ENCODE measurements around the gene MARK1. TPM values are rescaled to one million over a fixed set of nuclear protein-coding genes. Genes with fewer than 3 reads are reported as not detected.

The MARK1 gene
- total and polyA plus RNA-seq, 2 of the 4 experiments (the other 2 are of a cell fraction) = not detected

DNA sequence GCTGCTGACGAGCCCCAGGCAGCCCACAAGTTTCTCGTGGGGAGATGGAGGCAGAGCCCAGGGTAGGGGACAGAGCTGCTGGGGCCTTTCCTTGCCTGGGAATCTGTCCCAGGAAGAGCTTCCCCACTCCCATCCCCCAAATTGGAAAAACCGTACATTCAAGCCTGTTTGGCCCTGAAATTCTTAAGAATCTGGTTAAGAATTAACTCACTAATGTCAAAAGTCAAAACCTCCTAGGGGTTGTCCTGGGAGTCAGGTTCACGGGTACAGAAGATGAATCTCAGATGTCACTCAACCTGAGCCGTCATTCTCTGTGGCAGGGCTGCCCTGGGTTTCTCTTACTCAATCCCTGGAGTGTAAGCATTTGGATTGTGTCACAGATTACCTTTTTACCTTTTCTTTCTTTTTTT, 170.7 kb downstream of the MARK1 start:
- H3K4me2 ChIP-seq (ENCODE audit: low read depth, low read length) = no peak overlapping the region
- no peak overlapping the region for H2AFZ ChIP-seq (replicated peaks; ENCODE audit: low read length, poor library complexity)
- H2BK120ac ChIP-seq (ENCODE audit: low read depth, low read length) = no peak overlapping the region
- dilution Hi-C loops (cut with HindIII; ENCODE audit: low sequenced_read_pairs, unreplicated experiment) (no loop called here), intact Hi-C loops (cut with micrococcal nuclease) (no loop called here), in situ Hi-C loops (cut with MboI; ENCODE audit: low sequenced_read_pairs) (no loop called here)
- TF ChIP-seq BHLHE40 (IDR thresholded peaks at IDR 0.05; ENCODE audit: low read depth, low read length) (no peak), MAZ (IDR thresholded peaks at IDR 0.05; ENCODE audit: borderline replicate concordance, low read depth, low read length) (no peak), FOS (IDR thresholded peaks at IDR 0.05; ENCODE audit: low read depth, low read length) (no peak), SMC3 (IDR thresholded peaks at IDR 0.05; ENCODE audit: low read depth, low read length) (no peak), MAFK (IDR thresholded peaks at IDR 0.05; ENCODE audit: low read depth, low read length) (no peak), CEBPB (IDR thresholded peaks at IDR 0.05; ENCODE audit: low read depth, low read length) (no peak), RAD21 (IDR thresholded peaks at IDR 0.05; ENCODE audit: low read length) (no peak), RFX5 (IDR thresholded peaks at IDR 0.05; ENCODE audit: low read depth, low read length) (no peak), NFE2L2 (IDR thresholded peaks at IDR 0.05; ENCODE audit: low read depth, low read length) (no peak), POLR2A (IDR thresholded peaks at IDR 0.05; ENCODE audit: low read depth, low read length) (no peak), CHD1 (IDR thresholded peaks at IDR 0.05; ENCODE audit: low read depth, low read length) (no peak), MXI1 (IDR thresholded peaks at IDR 0.05; ENCODE audit: borderline replicate concordance, low read depth, low read length) (no peak), RCOR1 (IDR thresholded peaks at IDR 0.05; ENCODE audit: insufficient replicate concordance, low read length) (no peak)
- TF ChIP-seq, protein P1, sequence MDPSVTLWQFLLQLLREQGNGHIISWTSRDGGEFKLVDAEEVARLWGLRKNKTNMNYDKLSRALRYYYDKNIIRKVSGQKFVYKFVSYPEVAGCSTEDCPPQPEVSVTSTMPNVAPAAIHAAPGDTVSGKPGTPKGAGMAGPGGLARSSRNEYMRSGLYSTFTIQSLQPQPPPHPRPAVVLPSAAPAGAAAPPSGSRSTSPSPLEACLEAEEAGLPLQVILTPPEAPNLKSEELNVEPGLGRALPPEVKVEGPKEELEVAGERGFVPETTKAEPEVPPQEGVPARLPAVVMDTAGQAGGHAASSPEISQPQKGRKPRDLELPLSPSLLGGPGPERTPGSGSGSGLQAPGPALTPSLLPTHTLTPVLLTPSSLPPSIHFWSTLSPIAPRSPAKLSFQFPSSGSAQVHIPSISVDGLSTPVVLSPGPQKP (IDR thresholded peaks at IDR 0.05; ENCODE audit: borderline replicate concordance, low read depth, low read length) = no peak
- TF ChIP-seq, protein P2, sequence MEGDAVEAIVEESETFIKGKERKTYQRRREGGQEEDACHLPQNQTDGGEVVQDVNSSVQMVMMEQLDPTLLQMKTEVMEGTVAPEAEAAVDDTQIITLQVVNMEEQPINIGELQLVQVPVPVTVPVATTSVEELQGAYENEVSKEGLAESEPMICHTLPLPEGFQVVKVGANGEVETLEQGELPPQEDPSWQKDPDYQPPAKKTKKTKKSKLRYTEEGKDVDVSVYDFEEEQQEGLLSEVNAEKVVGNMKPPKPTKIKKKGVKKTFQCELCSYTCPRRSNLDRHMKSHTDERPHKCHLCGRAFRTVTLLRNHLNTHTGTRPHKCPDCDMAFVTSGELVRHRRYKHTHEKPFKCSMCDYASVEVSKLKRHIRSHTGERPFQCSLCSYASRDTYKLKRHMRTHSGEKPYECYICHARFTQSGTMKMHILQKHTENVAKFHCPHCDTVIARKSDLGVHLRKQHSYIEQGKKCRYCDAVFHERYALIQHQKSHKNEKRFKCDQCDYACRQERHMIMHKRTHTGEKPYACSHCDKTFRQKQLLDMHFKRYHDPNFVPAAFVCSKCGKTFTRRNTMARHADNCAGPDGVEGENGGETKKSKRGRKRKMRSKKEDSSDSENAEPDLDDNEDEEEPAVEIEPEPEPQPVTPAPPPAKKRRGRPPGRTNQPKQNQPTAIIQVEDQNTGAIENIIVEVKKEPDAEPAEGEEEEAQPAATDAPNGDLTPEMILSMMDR (conservative IDR thresholded peaks at IDR 0.05; ENCODE audit: low read depth, low read length) = no peak
- TF ChIP-seq, protein P3, sequence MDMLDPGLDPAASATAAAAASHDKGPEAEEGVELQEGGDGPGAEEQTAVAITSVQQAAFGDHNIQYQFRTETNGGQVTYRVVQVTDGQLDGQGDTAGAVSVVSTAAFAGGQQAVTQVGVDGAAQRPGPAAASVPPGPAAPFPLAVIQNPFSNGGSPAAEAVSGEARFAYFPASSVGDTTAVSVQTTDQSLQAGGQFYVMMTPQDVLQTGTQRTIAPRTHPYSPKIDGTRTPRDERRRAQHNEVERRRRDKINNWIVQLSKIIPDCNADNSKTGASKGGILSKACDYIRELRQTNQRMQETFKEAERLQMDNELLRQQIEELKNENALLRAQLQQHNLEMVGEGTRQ (IDR thresholded peaks at IDR 0.05; ENCODE audit: low read depth, low read length) = no peak
- H3K18ac ChIP-seq (ENCODE audit: low read depth, low read length) = no peak overlapping the region
- DNase-seq = no peak
- H4K8ac ChIP-seq (ENCODE audit: low read depth in 2 of 2, low read length in 2 of 2) = no peak overlapping the region
- no peak overlapping the region for H3K56ac ChIP-seq (ENCODE audit: extremely low read depth, insufficient read depth, low read length)
- no peak overlapping the region for H2BK5ac ChIP-seq (ENCODE audit: low read depth, low read length, poor library complexity, severe bottlenecking)
- no peaks in the 10 kb centered on the region for H3K9me3 ChIP-seq (ENCODE audit: control insufficient read depth, insufficient read depth, low read length)
- no peak overlapping the region for H2AK5ac ChIP-seq (ENCODE audit: low read depth, low read length)
- H3K23ac ChIP-seq (ENCODE audit: low read depth, low read length) = no peak overlapping the region
- ATAC-seq (ENCODE audit: low read depth) = no peak
- CTCF ChIA-PET = interaction anchor here (1.2 kb wide), 1 partner anchor 9 kb away, joined by 3 read pairs; no protein-coding TSS in a partner anchor
- no peak overlapping the region for H3K27ac ChIP-seq (ENCODE audit: insufficient read depth, low read length)
- H3K27me3 ChIP-seq (ENCODE audit: control insufficient read depth, insufficient read depth, low read length) = peaks cover 17% of the 10 kb centered on the region
- no CpG with 5 or more reads among the region's 5 CpGs for WGBS, 2 experiments (ENCODE audit: extremely low coverage in 2 of 2, insufficient read length in 1 of 2)
- no peak overlapping the region for H3K4ac ChIP-seq (ENCODE audit: low read depth, low read length)
- H2AK9ac ChIP-seq (replicated peaks; ENCODE audit: low read depth, low read length, poor library complexity) = no peak overlapping the region
- H4K91ac ChIP-seq (ENCODE audit: insufficient read depth, low read depth, low read length) = no peak overlapping the region
- H3K9ac ChIP-seq (ENCODE audit: low read depth, low read length) = no peak overlapping the region
- no peaks in the 10 kb centered on the region; the same call in 1 of the 2 replicates for H3K9me1 ChIP-seq (ENCODE audit: insufficient read depth, low read length)
- no peaks in the 10 kb centered on the region for H3K36me3 ChIP-seq (ENCODE audit: control insufficient read depth, insufficient read depth, low read length)
- H3K4me1 ChIP-seq (ENCODE audit: control insufficient read depth, insufficient read depth, low read length) = no peaks in the 10 kb centered on the region
- H2BK20ac ChIP-seq (ENCODE audit: low read depth, low read length) = no peak overlapping the region
- POLR2A ChIA-PET (ENCODE audit: unreplicated experiment) = no interaction called here
- H2BK15ac ChIP-seq (ENCODE audit: low read depth, low read length) = no peak overlapping the region
- no peak overlapping the region for H3K14ac ChIP-seq (replicated peaks; ENCODE audit: low read depth, low read length)
- no peaks in the 10 kb centered on the region for H4K20me1 ChIP-seq (ENCODE audit: insufficient read depth, low read length)
- H3K79me1 ChIP-seq (ENCODE audit: low read depth in 1 of 2, low read length in 2 of 2) = no peaks in the 10 kb centered on the region
- no peak overlapping the region for H4K5ac ChIP-seq (ENCODE audit: low read depth, low read length)
- no peak overlapping the region for H3K4me3 ChIP-seq (ENCODE audit: insufficient read depth, low read depth, low read length)
- BruUV-seq (replicated peaks) = no TSS peak
